ENCODE measurements around the gene SPATA31A1.
"Not testable (repeated sequence)": the region's sequence is repeated elsewhere in the genome, so short reads cannot be mapped to it uniquely, and the experiment has no call there.

SPATA31A1 gene

GRCh38 chr9:39355369-39355768 lies at the start of gene SPATA31A1:
TSS of gene SPATA31A1 (plus strand) at chr9:39355669. CDS start at chr9:39355731, 62 bp downstream.
- not testable (repeated sequence) for DNase-seq

GRCh38 chr9:39407261-39408204 lies 52.1 kb downstream of the SPATA31A1 start:
- DNase-seq: not testable (repeated sequence)

GRCh38 chr9:39411254-39411940 lies 55.9 kb downstream of the SPATA31A1 start:
- DNase-seq: not testable (repeated sequence)

Measured in CD4-positive, alpha-beta T cell treated with Interleukin-17A for 4 hours (primary cell).